ENCODE data around the gene ZNF688.
A peak's percentile ranks its signal among the peaks of the same experiment; 100 is the strongest.
"Not testable (repeated sequence)": the region's sequence is repeated elsewhere in the genome, so short reads cannot be mapped to it uniquely, and the experiment has no call there.

ZNF688 gene

DNA sequence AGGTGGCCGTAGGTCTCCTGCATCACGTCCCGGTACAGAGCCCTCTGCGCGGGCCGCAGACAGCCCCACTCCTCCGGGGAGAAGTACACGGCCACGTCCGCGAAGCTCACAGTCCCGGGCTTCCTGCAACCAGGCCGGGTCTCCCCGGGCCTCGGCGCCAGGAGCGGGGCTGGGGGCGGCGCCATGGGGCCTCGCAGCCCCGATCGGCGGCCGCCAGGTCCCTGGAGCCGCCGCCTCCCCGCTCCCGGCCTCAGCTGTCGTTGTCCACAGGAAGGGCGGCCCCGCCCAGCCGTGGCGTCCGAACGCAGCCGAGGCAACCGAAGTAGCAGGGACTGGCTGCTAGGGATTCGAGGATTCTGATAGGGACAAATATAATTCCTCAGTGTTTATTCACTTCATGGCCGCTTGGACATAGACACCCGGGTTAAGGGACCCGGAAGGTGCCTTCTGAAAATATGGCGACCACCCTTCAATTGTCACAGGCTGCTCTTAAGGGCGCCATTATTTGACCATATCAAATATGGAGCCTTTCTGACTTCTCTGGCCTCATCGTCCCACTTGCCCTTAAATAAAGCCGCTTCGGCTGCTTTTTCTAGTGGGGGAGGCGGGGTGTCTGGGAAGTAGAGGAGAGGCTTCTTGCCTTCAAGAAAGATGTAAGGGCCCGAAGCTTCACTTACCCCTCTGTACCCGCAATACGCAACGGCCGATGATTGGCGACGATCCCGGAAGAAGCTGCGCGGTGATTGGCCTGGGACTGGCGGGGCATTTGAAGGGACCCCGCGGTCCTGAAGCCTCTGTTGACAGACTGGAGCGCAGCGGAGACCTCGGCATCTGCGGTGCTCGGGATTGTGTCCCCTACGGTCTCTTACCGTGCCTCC, at the start of gene ZNF688:
Gene ZNF688 (minus strand): TSS at position 270 of the 878 bp plus-strand sequence. CDS start 85 bp downstream, at position 185.
- DNase-seq (ENCODE audit: low read depth in 2 of 2) = peak; percentile 94 to 96

DNA sequence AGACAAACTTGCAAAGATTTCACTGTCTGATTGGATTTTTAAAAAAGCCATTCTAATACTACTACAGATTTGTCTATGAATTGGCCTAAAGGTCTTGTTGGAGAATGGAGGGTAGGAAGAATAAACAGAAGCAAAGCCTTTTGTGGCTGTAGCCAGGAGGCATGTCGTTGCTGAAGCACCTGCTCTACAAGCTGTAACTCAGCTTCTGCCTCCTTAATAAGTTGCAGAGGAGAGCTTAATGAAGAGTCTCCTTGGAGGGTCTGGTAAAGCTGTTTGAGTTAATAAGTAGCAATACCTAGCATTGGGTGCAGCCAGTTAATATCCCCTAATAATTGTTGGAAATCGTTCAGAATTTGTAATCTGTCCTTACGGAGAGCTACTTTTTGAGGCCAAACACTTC, 48.7 kb upstream of the ZNF688 start:
- DNase-seq (ENCODE audit: low read depth in 2 of 2) = no peak

DNA sequence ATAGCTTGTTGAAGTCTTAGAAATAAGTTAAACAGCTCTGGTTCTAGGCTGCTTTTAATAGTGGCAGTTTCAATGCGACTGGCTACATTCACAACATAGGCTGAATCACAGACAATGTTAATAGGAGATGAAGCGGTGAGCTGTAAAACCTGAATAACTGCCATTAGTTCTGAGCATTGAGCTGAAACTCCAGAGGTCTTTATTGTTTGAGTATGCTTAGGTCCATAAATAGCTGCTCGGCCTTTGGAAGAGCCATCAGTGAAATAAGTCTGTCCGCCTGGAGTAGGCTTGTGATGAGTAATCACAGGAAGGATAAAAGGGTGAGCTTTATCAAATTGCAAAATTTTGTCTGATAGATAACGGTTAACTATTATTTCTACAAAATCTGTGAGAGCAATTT, 48.1 kb upstream of the ZNF688 start:
- DNase-seq (ENCODE audit: low read depth in 2 of 2) = no peak

DNA sequence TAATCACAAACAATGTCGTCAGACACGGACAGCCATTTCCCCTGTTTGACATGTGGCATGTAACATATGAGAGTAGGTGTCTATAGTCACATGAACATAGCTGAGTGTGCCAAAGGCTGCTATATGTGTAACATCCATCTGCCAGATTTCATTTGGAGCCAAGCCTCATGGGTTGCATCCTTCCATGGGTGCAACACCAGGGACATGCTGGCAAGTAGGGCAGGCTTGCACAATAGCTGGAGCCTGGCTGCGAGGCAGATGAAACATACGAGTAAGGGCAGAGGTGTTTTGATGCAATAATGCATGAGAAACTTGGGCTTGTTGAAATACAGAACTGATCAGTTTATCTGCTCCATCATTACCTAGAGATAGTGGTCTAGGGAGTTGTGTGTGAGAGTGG, 47.7 kb upstream of the ZNF688 start:
- DNase-seq (ENCODE audit: low read depth in 2 of 2) = no peak

DNA sequence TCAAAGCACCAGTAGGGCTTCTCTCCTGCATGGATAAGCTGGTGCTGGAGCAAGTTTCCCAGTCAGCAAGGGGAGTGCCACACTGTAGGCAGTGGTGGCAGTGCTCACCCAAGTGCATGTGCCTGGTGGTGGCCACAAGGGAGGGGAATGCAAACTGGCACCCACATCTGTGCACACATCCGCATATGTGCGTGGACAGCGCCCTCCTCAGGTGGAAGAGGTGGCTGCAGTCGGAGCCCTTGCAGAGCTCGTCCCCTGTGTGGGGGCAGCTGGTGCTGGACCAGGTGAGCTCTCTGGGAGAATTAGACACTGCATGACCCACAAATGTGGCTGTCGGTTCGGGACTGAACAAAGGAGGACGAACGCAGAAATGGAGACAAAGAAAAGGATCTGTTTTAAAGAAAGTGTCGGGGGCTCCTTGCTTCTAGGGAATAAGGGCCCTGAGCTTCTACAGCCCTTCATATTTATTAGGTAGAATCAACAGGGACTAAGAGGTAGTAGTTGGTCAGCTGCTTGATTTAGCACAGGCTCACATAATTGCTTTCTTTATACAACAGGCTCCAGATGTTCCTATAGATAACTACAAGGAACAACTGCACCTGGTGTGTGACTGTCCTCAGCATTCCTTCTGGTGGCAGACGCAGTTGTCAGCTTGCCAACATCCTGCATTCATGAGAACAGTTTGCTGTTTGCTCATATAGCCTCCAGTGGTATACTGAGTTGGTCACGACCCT, 44.0 kb upstream of the ZNF688 start:
- DNase-seq (ENCODE audit: low read depth in 2 of 2) = no peak

DNA sequence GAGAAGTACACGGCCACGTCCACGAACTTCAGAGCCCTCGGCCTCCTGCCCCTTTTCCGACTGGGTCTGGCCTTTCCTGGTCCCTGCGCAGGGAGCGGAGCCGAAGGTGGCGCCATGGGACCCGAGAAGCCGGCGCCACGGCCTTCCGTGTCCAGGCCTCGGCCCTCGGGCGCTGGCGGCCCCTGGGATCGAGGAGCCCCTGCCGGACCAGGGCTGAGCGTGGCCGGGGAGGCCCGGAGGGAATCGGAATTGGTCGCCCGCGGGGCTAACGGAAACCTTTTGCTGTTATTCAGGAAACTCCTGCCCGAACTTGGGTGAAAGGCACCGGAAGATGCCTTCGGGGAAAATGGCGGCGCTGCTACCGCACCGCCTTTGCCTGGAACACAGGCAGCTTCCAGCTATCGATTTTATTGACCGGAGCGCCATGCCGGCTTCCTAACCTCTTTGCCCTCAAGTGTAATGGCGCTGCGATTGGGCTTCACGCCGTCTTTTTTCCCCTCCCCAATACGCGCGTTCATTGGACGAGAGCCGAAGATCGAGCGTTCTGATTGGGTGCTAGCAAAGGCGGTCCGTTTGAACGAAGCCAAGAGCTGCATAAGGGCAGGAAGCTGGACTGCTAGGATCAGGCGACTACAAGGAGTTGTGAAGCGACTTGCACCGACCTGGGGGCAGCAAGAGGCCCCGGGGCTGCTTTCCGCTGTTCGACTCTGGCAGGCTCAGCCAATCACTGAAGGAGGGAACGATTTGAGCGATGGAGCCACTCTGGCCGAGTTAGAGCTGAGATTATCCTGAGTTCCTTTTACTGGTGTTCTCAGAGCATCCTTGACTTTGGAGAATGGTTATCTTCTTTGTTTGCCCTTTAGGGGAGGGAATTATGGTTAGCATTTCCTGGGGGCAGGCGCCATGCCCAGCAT, 38.7 kb upstream of the ZNF688 start, which contains the start of gene ZNF689:
Gene ZNF689 (minus strand): TSS at position 464 of the 914 bp plus-strand sequence. CDS start 348 bp downstream, at position 116.
- DNase-seq (ENCODE audit: low read depth in 2 of 2) = peak; percentile 92 to 93

DNA sequence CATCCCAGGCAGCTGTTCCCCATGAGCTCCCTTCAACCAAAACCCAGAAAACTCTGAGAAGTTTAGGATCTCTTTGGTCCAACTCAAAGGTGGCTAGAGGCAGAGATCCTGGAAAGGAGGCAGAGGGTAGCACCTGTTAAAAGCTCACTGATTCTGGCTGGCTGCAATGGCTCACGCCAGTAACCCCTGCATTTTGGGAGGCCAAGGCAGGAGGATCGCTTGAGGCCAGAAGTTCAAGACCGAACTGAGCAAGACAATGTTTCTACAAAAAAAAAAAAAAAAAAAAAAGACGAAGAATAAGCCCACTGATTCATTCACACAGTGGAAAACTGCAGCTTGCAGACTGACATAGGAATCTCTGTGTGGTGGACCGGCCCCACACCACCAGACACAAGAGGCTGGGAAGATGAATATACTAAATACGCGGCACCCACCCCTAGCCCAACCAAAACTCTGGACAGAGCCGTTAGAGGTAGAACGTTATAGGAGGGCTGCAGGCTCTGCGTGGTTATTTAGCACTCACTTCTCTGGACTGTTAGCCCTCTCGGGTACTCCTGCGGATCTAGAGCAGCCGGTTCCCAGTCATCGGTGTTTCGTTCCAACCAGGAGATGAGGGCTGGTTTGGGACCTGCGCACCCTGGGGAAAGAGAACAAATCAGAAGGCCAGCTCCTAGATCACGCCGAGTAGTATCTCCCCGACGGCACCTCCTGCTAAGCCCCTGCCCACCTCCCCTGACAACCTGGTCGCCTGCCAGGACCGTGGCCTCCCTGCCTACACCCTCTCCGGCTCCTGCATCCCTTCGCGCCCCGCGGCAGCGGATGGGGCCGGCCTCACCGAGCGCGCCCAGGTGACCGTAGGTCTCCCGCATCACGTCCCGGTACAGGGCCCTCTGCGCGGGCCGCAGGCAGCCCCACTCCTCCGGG, 37.8 kb upstream of the ZNF688 start:
- no peak for DNase-seq (ENCODE audit: low read depth in 2 of 2)

DNA sequence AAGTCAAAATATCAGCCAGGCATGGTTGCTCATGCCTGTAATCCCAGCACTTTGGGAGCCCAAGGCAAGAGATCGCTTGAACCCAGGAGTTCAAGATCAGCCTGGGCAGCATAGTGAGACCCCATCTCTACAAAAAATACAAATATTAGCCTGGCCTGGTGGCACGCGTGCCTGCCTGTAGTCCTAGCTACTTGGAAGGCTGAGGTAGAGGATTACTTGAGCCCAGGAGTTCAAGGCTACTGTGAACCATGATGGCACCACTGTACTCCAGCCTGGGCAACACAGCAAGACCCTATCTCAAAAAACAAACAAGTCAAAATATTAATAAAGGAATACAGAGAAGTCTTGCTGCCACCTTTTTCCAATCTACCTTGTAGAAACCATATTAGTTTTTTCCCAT, 34.5 kb upstream of the ZNF688 start:
- no peak for DNase-seq (ENCODE audit: low read depth in 2 of 2)

DNA sequence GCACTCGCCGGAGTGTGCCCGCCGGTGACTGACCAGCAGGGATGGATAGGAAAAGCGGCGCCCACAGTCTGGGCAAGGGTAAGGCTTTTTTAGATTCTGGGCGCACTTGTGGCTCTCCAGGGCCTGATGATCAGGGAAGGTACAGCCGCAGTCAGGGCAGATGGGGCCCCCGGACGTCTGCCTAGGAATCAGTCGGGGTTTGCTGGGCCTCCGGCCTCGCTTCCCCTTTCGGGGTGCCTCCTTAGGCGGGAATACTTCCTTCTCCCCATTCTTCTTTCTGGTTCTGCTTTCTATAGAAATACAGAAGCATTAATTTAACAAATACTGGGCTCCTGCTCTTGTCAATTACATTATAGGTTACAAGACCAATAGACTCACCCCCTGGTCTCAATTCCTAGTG, 33.6 kb upstream of the ZNF688 start:
- no peak for DNase-seq (ENCODE audit: low read depth in 2 of 2)

DNA sequence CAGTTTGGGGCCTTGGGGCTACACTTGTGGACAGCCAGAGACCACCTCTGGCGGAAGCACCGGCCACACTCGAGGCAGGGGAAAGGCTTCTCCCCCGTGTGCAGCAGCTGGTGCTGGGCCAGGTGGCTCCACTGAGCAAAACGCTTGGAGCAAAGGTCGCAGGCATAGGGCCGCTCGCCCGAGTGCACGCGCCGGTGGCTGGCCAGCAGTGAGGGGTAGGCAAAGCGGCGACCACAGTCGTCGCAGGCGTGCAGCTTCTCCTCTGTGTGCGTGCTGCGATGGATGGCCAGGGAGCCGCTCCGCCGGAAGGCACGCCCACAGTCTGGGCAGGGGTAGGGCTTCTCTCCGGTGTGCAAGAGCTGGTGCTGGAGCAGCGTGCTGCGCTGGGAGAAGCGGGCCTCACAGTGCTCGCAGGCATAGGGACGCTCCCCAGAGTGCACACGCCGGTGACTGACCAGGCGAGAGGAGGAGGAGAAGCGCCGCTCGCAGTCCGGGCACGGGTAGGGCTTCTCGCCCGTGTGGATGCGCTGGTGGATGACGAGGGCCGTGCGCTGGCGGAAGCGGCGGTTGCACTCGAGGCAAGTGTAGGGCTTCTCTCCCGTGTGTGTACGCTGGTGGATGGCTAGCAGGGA, 32.9 kb upstream of the ZNF688 start:
- DNase-seq (ENCODE audit: low read depth in 2 of 2) = no peak

DNA sequence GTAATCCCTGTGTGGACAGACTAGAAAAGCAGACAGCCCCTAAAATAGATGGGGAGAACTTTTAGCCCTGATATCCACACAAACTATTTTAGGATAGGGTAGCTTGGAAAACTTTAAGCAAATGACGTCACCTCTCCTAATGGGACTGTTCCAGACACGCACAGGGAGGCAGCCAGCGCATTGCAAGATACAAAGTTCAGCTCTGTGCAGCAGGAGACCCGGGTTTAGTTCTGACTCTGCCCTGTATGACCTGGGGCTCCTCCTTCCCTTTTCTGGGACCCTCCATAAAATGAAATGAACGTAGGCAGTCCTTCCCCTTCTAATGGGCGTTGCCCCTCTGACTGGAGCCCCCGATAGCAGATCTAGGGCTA, 32.4 kb upstream of the ZNF688 start:
- DNase-seq (ENCODE audit: low read depth in 2 of 2) = no peak

DNA sequence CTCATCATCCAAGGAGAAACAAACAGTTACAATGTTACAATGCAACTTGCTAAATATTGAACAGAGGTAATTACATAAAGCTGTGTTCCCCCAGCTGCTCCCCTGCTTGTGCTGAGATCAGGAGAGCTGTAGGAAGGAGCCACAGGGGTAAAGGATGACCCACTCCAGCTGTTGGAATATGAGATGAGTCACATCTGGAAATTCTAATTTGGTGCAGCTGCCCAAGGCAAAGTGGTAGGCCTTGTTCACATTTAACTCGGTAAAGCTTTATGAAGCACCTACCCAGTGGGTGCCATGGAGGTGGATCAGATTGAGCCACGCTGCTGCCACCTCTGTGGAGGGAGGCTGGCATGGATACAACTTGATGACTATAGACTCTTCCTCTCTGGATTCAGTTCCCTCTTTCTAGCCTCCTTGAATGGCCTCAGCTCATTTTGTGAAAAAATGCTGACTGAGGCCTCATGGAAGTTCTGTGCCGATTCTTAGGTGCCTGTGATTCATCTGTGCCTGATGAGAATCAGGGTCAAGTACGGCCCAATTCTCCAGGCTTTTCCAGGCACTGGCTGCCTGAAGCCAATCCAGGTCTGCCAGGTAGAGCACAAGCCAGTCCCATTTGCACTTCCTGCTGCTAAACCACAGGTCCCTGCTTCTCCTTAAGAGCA, 31.2 kb upstream of the ZNF688 start:
- DNase-seq (ENCODE audit: low read depth in 2 of 2) = no peak

DNA sequence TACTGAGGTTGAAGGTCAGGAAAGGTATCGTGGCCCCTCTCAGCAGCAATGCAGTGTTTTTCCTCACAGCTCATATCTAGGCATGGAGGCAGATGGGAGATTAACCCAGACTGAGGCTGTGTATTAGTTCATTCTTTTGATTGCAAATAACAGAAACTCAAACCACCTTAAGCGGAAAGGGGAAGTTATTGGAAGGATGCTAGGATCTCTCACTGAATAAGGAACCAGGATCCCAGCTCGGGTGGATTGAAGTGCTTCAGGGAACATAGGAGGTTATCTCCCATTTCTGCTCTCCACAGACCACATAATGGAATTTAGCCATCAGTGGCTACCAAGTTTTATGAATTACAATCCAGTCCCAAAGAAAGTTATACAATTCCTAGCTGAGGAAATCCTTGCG, 30.5 kb upstream of the ZNF688 start:
- no peak for DNase-seq (ENCODE audit: low read depth in 2 of 2)

DNA sequence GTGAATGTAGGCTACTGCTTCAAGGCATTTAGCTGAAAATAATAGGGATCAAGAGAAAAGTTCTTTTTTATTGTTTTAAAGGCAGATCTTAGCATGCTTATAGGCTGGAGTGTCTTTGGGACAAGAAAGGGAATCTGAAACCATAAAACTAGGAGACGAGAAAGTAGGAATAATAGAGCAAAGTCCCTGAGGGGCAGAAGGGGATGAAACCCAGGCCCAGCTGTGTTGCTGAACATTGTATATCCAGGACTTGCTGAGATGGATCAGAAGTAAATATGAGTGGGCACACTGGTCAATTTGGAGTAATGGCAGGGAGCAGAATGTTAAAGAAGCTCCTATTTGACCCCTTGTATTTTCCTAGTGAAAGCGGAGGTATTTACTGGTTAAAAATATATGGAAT, 29.4 kb upstream of the ZNF688 start:
- DNase-seq (ENCODE audit: low read depth in 2 of 2) = no peak

DNA sequence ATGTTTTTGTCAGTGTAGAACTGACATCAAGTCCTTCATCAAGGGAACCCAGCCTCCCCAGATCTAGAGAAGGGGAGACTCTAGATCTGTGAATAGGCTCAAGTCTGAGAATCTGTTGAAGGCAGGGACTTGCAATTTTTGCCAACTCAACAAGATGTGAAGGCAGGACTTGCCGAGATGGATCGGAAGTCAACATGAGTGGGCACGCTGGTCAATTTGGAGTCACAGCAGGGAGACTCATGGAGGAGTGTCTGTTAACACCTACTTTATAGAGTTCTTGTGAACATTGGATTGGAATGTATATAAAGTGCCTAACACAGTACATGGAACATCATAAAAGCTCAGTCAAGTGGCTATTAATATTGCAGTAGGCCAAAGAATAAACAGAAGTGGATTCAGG, 28.7 kb upstream of the ZNF688 start:
- DNase-seq (ENCODE audit: low read depth in 2 of 2) = no peak

DNA sequence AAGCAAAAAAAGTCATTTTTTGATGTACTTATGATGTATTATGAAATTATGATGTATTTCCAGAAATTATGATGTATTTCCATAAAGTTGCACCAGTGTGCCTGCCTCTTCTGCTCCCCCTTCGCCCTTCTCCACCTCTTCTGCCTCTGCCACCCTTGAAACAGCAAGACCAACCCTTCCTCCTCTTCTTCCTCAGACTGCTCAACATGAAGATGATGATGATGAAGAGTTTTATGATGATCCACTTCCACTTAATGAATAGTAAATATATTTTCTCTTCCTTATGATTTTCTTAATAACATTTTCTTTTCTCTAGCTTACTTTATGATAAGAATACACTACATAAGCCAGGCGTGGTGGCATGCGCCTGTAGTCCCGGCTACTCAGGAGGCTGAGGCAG, 21.4 kb upstream of the ZNF688 start:
- no peak for DNase-seq (ENCODE audit: low read depth in 2 of 2)

DNA sequence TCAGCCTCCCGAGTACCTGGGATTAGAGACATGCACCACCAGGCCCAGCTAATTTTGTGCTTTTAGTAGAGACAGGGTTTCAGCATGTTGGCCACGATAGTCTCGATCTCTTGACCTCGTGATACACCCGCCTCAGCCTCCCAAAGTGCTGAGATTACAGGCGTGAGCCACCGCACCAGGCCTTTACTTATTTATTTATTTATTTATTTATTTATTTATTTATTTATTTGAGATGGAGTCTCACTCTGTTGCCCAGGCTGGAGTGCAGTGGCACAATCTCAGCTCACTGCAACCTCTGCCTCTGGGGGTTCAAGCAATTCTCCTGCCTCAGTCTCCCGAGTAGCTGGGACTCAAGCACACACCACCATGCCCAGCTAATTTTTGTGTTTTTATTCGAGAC, 19.4 kb upstream of the ZNF688 start:
- DNase-seq (ENCODE audit: low read depth in 2 of 2) = not testable (repeated sequence)

DNA sequence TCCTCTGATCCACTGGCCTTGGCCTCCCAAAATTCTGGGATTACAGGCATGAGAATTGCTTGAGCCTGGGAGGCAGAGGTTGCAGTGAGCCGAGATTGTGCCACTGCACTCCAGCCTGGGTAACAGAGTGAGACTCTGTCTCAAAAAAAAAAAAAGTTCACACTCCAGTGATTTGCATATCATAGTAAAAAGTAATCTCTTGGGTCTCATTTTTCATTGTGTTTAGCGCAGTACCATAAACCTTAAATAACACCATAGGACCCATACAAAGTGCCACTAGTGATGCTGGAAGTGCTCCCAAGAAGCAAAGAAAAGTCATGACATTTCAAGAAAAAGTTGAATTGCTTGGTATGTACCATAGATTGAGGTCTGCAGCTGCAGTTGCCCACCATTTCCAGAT, 18.1 kb upstream of the ZNF688 start:
- DNase-seq (ENCODE audit: low read depth in 2 of 2) = not testable (repeated sequence)

DNA sequence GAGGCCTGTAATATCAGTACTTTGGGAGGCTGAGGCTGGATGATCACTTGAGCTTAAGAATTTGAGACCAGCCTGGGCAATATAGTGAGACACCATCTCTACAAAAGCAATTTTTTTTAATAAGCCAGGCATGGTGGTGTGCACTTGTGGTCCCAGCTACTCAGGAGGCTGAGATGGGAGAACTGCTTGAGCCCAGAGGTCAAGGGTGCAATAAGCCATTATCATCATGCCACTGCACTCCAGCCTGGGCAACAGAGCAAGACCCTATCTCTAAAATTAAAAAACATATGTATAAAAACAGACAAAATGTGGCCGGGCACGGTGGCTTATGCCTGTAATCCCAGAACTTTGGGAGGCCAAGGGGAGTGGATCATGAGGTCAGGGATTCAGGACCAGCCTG, 17.1 kb upstream of the ZNF688 start:
- no peak for DNase-seq (ENCODE audit: low read depth in 2 of 2)

Measured in fibroblast of skin of left biceps (primary cell).